D341Med (cell line): Measurements from ENCODE around the gene EEA1.
A peak's percentile ranks its signal among the peaks of the same experiment; 100 is the strongest.
"Not testable (repeated sequence)": the region's sequence is repeated elsewhere in the genome, so short reads cannot be mapped to it uniquely, and the experiment has no call there.

Experiments used
- DNase-seq: peaks from one replicate; pipeline ENCODE4 v3.0.0; 2012; ENCODE audit warnings: low spot score

The EEA1 gene

GRCh38 chr12:92796650-92797049 lies 132.4 kb downstream of the EEA1 start:
- DNase-seq: no peak

GRCh38 chr12:92794814-92795213 lies 134.3 kb downstream of the EEA1 start:
- DNase-seq: no peak

- DNase-seq: not testable (repeated sequence)
These were observed 134.7 kb downstream of the EEA1 start for GRCh38 chr12:92794356-92794755.

- no peak for DNase-seq
These were observed 143.1 kb downstream of the EEA1 start for GRCh38 chr12:92786045-92786444.

GRCh38 chr12:92785563-92785950 lies 143.5 kb downstream of the EEA1 start:
- no peak for DNase-seq

- peak; percentile 70 for DNase-seq
These were observed 144.1 kb downstream of the EEA1 start for GRCh38 chr12:92784797-92785562.

- no peak for DNase-seq
These were observed 144.7 kb downstream of the EEA1 start for GRCh38 chr12:92784356-92784755.

- DNase-seq: no peak
These were observed 149.2 kb downstream of the EEA1 start for GRCh38 chr12:92779902-92780301.

GRCh38 chr12:92778525-92778924 lies 150.6 kb downstream of the EEA1 start:
- no peak for DNase-seq

GRCh38 chr12:92775416-92775815 lies 153.7 kb downstream of the EEA1 start:
- no peak for DNase-seq

- DNase-seq: no peak
These were observed 158.1 kb downstream of the EEA1 start for GRCh38 chr12:92771001-92771400.

GRCh38 chr12:92769124-92769901 lies 159.8 kb downstream of the EEA1 start:
- DNase-seq: no peak

GRCh38 chr12:92765871-92766270 lies 163.2 kb downstream of the EEA1 start:
- DNase-seq: no peak

GRCh38 chr12:92764831-92765230 lies 164.3 kb downstream of the EEA1 start:
- no peak for DNase-seq

- no peak for DNase-seq
These were observed 166.3 kb downstream of the EEA1 start for GRCh38 chr12:92762773-92763172.

- DNase-seq: no peak
These were observed 169.3 kb downstream of the EEA1 start for GRCh38 chr12:92759634-92760268.

- DNase-seq: no peak
These were observed 171.4 kb downstream of the EEA1 start for GRCh38 chr12:92757597-92758121.

- no peak for DNase-seq
These were observed 172.0 kb downstream of the EEA1 start for GRCh38 chr12:92756898-92757596.

- DNase-seq: no peak
These were observed 174.9 kb downstream of the EEA1 start for GRCh38 chr12:92753976-92754885.

GRCh38 chr12:92749691-92750090 lies 179.4 kb downstream of the EEA1 start:
- DNase-seq: not testable (repeated sequence)

GRCh38 chr12:92747151-92747550 lies 181.9 kb downstream of the EEA1 start:
- no peak for DNase-seq
